ENCODE results near the gene PYGM.

The PYGM gene

GRCh38 chr11:64794526-64794925 is 34.8 kb upstream of the PYGM start:
- no peak for TF ChIP-seq TAF1 (IDR thresholded peaks at IDR 0.05; ENCODE audit: borderline replicate concordance, insufficient read depth, low read length)

- TF ChIP-seq REST (IDR thresholded peaks at IDR 0.05; ENCODE audit: insufficient read depth in 1 of 2, low read depth in 2 of 2, low read length in 2 of 2) (no peak), POLR2AphosphoS5 (IDR thresholded peaks at IDR 0.05; ENCODE audit: low read depth, low read length) (no peak), TAF1 (IDR thresholded peaks at IDR 0.05; ENCODE audit: borderline replicate concordance, insufficient read depth, low read length) (no peak), FOXP2 (optimal IDR thresholded peaks at IDR 0.05; ENCODE audit: borderline replicate concordance, extremely low read depth, extremely low read length, insufficient read depth) (no peak), SIN3A (IDR thresholded peaks at IDR 0.05; ENCODE audit: borderline replicate concordance, insufficient read depth, low read length) (no peak)
These were observed 33.7 kb upstream of the PYGM start for GRCh38 chr11:64793271-64794160.

GRCh38 chr11:64792482-64792881 is 32.7 kb upstream of the PYGM start:
- TF ChIP-seq FOXP2 (optimal IDR thresholded peaks at IDR 0.05; ENCODE audit: borderline replicate concordance, extremely low read depth, extremely low read length, insufficient read depth), result no peak

GRCh38 chr11:64791781-64792291 is 32.1 kb upstream of the PYGM start:
- TF ChIP-seq TAF1 (IDR thresholded peaks at IDR 0.05; ENCODE audit: borderline replicate concordance, insufficient read depth, low read length) (no peak), POLR2AphosphoS5 (IDR thresholded peaks at IDR 0.05; ENCODE audit: low read depth, low read length) (no peak), FOXP2 (optimal IDR thresholded peaks at IDR 0.05; ENCODE audit: borderline replicate concordance, extremely low read depth, extremely low read length, insufficient read depth) (no peak), SIN3A (IDR thresholded peaks at IDR 0.05; ENCODE audit: borderline replicate concordance, insufficient read depth, low read length) (no peak), REST (IDR thresholded peaks at IDR 0.05; ENCODE audit: insufficient read depth in 1 of 2, low read depth in 2 of 2, low read length in 2 of 2) (no peak)

- no peak for TF ChIP-seq POLR2AphosphoS5 (IDR thresholded peaks at IDR 0.05; ENCODE audit: low read depth, low read length)
- no peak for TF ChIP-seq TAF1 (IDR thresholded peaks at IDR 0.05; ENCODE audit: borderline replicate concordance, insufficient read depth, low read length)
- no peak for TF ChIP-seq FOXP2 (optimal IDR thresholded peaks at IDR 0.05; ENCODE audit: borderline replicate concordance, extremely low read depth, extremely low read length, insufficient read depth)
- TF ChIP-seq SIN3A (IDR thresholded peaks at IDR 0.05; ENCODE audit: borderline replicate concordance, insufficient read depth, low read length), result no peak
- no peak for TF ChIP-seq REST (IDR thresholded peaks at IDR 0.05; ENCODE audit: insufficient read depth in 1 of 2, low read depth in 2 of 2, low read length in 2 of 2)
These were observed 30.7 kb upstream of the PYGM start for GRCh38 chr11:64790205-64791095.

Data from PFSK-1 (cell line).